Caco-2 (cell line): ENCODE results near the gene NEDD8. TPM values are rescaled to one million over a fixed set of nuclear protein-coding genes. Genes with fewer than 3 reads are reported as not detected.

Source experiments
- BruUV-seq: library from RNA; stranded (reverse); fragments of 400-500 nt; replicated peaks from 2 replicates; lab custom pipeline; 2021; lab: Mats Ljungman, UMichigan
- CTCF ChIA-PET: fragments of 300-600 bp; sonication (Branson Sonifier 250); formaldehyde crosslinking; loops from one replicate; lab custom pipeline; 2022; ENCODE audit warnings: antibody characterized with exemption; lab: Charles Lee
- POLR2A ChIA-PET: fragments of 300-600 bp; sonication (Branson Sonifier 250); formaldehyde crosslinking; loops from one replicate; lab custom pipeline; 2022; ENCODE audit warnings: antibody characterized with exemption; lab: Charles Lee
- DNase-seq, 2 experiments: peaks; one replicate each; pipeline versions ENCODE4 v3.0.0 to v3.0.0-alpha.2; 2020 to 2022
- H3K27me3 ChIP-seq: replicated peaks from 2 replicates; pipeline ENCODE4 v1.6.0; 2011; ENCODE audit warnings: low read length; ENCODE audit not compliant: control insufficient read depth, insufficient read depth
- H3K36me3 ChIP-seq: 2 replicates; pipeline ENCODE4 v1.5.1; 2011; ENCODE audit warnings: low read length; ENCODE audit not compliant: control insufficient read depth, insufficient read depth
- H3K4me1 ChIP-seq: fragments of 250-450 bp; sonication (Bioruptor Pico); 2 replicates; pipeline ENCODE4 v1.5.1; 2020; ENCODE audit warnings: mild to moderate bottlenecking
- H3K4me3 ChIP-seq: 2 replicates; pipeline ENCODE4 v1.5.1; 2011; ENCODE audit warnings: low read depth, mild to moderate bottlenecking, control low read depth, low read length
- H3K9me3 ChIP-seq: fragments of 250-450 bp; sonication (Bioruptor Pico); 2 replicates; pipeline ENCODE4 v1.5.1; 2020; ENCODE audit warnings: mild to moderate bottlenecking, moderate library complexity
- H3K27ac Mint-ChIP-seq: one replicate; pipeline ENCODE4 v1.8.0; 2022; ENCODE audit warnings: mixed read lengths; ENCODE audit not compliant: unreplicated experiment
- H3K27me3 Mint-ChIP-seq: one replicate; pipeline ENCODE4 v1.8.0; 2022; ENCODE audit warnings: mixed read lengths; ENCODE audit not compliant: insufficient read depth, unreplicated experiment
- H3K36me3 Mint-ChIP-seq: one replicate; pipeline ENCODE4 v1.8.0; 2022; ENCODE audit warnings: mild to moderate bottlenecking, mixed read lengths; ENCODE audit not compliant: insufficient read depth, unreplicated experiment
- H3K4me1 Mint-ChIP-seq: one replicate; pipeline ENCODE4 v1.8.0; 2022; ENCODE audit warnings: low read depth, mixed read lengths; ENCODE audit not compliant: unreplicated experiment
- H3K4me3 Mint-ChIP-seq: one replicate; pipeline ENCODE4 v1.8.0; 2022; ENCODE audit warnings: mild to moderate bottlenecking, moderate library complexity, mixed read lengths; ENCODE audit not compliant: unreplicated experiment
- H3K9me3 Mint-ChIP-seq: one replicate; pipeline ENCODE4 v1.8.0; 2022; ENCODE audit warnings: mixed read lengths; ENCODE audit not compliant: unreplicated experiment
- CTCF ChIP-seq, 2 experiments: fragments of 200-600 bp in 1 of 2; IDR thresholded peaks; 1 replicate in 1 of 2; 2 replicates in 1 of 2; pipeline versions ENCODE4 v1.5.1 to v1.8.0; 2011 to 2022; ENCODE audit warnings: antibody characterized with exemption in 1 of 2, control low read depth in 1 of 2, inconsistent platforms in 1 of 2, low read depth in 1 of 2, low read length in 1 of 2, mild to moderate bottlenecking in 1 of 2, moderate library complexity in 1 of 2; ENCODE audit not compliant: insufficient read depth in 1 of 2, severe bottlenecking in 1 of 2, unreplicated experiment in 1 of 2
- intact Hi-C: fragments of 100-400 bp; cut with micrococcal nuclease; formaldehyde crosslinking; loops from one replicate; pipeline ENCODE4 v1.10.0; 2022; ENCODE audit not compliant: unreplicated experiment
- total RNA-seq: library from RNA; stranded (reverse); gene quantifications from 2 replicates; pipeline ENCODE4 v1.2.3, GENCODE V29; 2022

Gene NEDD8
- total RNA-seq, 1 experiment from 2014 or later: 210 TPM

DNA sequence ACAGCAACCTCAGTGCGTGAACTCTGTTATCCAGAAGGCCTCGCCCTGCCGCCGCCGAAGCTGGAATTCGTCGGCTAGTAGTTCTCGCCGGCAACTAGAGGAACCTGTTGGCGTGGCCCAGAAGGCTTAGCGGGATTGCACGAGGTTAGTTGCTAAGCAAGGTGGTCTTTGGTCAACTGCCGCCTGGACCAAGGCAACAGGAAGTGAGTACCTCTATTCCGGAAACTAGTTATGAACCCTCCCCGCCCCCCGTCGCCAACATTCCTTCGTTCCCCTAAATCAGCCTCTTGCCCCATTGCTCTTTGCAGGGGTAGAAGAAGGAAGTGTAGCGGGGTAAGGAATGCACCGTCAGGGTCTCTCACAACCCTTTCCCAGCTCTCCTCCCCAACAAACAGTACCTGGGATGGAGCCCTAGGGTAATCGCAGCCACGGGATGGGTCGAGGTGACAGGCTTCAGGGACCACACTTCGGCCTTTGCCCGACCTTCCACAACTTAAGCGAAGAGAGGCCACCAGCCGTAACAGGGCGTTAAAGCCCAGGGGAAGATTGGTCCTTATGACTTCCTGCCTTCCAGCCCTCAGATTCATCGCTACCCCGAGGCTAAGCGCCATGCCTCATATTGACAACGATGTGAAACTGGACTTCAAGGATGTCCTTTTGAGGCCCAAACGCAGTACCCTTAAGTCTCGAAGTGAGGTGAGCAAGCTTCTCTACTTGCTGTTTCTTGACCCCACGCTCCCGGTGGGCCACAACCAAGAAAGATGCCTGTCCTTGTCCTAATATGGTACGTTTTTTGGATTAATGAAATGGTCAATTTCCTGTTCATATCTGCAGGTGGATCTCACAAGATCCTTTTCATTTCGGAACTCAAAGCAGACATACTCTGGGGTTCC, 724 bp upstream of the NEDD8 start, which contains the start of gene GMPR2:
TSS of gene GMPR2 (plus strand) at position 285 of the 893 bp plus-strand sequence. CDS start at position 610, 325 bp downstream.
- POLR2A ChIA-PET: interaction anchor here (1.8 kb wide), 1 partner anchor 10 kb away, joined by 20 read pairs; the partner anchor contains the start of gene TINF2
- Mint-ChIP-seq H3K27me3 (no peaks in the 10 kb centered on the region), H3K9me3 (no peaks in the 10 kb centered on the region), H3K27ac (peak within 1 kb of the TSS; percentile 85), H3K36me3 (peaks cover 32% of the 10 kb centered on the region), H3K4me3 (peak within 1 kb of the TSS; percentile 81), H3K4me1 (peaks cover 3% of the 10 kb centered on the region)
- CTCF ChIA-PET: interaction anchor here (1.8 kb wide), 1 partner anchor 10 kb away, joined by 7 read pairs; the partner anchor contains the start of gene TINF2
- Histone ChIP-seq H3K4me3 (peak within 1 kb of the TSS; percentile 76), H3K9me3 (no peaks in the 10 kb centered on the region), H3K27me3 (no peaks in the 10 kb centered on the region), H3K4me1 (no peaks in the 10 kb centered on the region), H3K36me3 (peaks cover 3% of the 10 kb centered on the region; the same call in 1 of the 2 replicates)
- TF ChIP-seq CTCF (IDR thresholded peaks at IDR 0.05; ENCODE audit: insufficient read depth in 1 of 2, low read depth in 1 of 2, low read length in 1 of 2, severe bottlenecking in 1 of 2, unreplicated experiment in 1 of 2): no peak
- DNase-seq: no peak
- intact Hi-C loops: loop anchor here (1.0 kb wide), 2 partner anchors 9 to 17 kb away; partner anchors contain the start of genes MDP1 and TINF2
- BruUV-seq: TSS peak; percentile 71

- Mint-ChIP-seq H3K4me1 (peaks cover 6% of the 10 kb centered on the region), H3K36me3 (peaks cover 28% of the 10 kb centered on the region), H3K27ac (peak overlapping the region; percentile 85), H3K4me3 (peak overlapping the region; percentile 81), H3K27me3 (no peaks in the 10 kb centered on the region), H3K9me3 (no peaks in the 10 kb centered on the region)
- Histone ChIP-seq H3K9me3 (no peaks in the 10 kb centered on the region), H3K27me3 (no peaks in the 10 kb centered on the region), H3K4me3 (peak overlapping the region; percentile 76), H3K36me3 (peaks cover 3% of the 10 kb centered on the region; the same call in 1 of the 2 replicates), H3K4me1 (no peaks in the 10 kb centered on the region)
- peak in 1 of 2 experiments; percentile 16 for DNase-seq
- intact Hi-C loops: loop anchor here (1.0 kb wide), 2 partner anchors 11 to 15 kb away; partner anchors contain the start of genes MDP1 and TINF2
- CTCF ChIA-PET: interaction anchor here (1.4 kb wide), 1 partner anchor 11 kb away, joined by 7 read pairs; the partner anchor contains the start of gene TINF2
- BruUV-seq: TSS peak; percentile 66
- POLR2A ChIA-PET: interaction anchor here (0.6 to 0.9 kb wide), 2 partner anchors 18 to 90 kb away, joined by 3 to 9 read pairs; partner anchors contain the start of genes CHMP4A and EMC9
- TF ChIP-seq CTCF (IDR thresholded peaks at IDR 0.05; ENCODE audit: insufficient read depth in 1 of 2, low read depth in 1 of 2, low read length in 1 of 2, severe bottlenecking in 1 of 2, unreplicated experiment in 1 of 2): no peak
Observed at GRCh38 chr14:24231263-24232120, 675 bp downstream of the NEDD8 start.
